NCI-H774 (cell line): Measurements from ENCODE around the gene MAP3K1.
"Not testable (repeated sequence)": the region's sequence is repeated elsewhere in the genome, so short reads cannot be mapped to it uniquely, and the experiment has no call there.

Source experiments
- DNase-seq: peaks from one replicate; lab custom pipeline; 2025; lab: John Stamatoyannopoulos, UW

The MAP3K1 gene

DNA sequence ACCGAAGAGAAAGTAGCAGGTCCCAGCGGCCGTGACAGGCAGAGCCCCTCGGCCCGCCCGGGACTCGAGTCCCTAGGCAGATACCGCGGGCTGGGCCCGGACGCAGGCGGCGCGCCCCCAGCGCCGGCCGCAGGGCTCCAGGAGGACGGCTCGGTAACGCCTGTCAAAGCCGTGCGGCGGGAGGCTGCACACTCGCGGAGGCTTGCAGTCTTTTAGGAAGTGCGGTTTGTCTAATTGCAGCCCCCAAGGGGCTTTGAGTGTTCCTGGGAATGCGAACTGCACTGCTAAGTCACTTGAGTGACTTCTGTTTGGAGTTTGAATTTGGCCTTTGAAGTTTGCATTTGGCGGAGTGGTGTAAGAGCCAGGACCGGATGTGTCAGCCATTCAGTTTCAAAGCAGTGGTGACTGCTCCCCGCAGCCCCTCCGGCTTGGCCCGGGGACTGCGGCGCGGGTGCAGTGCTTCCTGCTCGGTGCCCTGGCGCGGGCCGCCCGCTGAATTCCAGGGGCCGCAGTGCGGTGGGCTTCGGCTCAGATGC is 1.3 kb downstream of the MAP3K1 start:
- no peak for DNase-seq

GRCh38 chr5:56817263-56818014 is 2.1 kb downstream of the MAP3K1 start:
- DNase-seq, result no peak

DNA sequence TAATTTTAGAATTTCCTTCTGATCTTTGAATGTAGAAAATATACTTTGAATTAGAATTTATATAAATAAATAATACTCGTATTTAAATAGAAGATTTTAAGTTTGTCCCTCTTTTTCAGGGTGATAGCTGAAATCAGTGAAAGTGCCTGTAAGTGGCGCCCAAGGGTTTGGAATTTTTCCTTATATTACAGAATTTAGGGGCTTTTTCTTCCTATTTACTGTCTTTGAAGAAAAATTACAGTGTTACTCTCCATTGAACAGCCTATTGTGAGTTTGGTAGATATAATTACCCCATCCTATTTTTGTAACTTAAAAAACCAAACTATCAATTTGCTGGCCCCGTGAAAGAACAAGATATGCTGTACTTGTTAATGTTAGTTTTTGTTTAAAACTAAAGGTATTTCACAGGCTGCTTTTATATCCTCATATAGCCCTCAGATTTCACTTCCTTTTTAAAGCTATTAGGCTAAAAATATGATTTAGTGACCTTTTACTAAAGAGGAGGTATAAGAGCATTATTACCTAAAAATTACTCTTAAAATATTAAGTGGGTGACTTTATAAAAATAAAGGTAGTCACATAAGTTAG is 3.2 kb downstream of the MAP3K1 start:
- no peak for DNase-seq

- DNase-seq, result no peak
Observed at GRCh38 chr5:56819060-56819881, 3.9 kb downstream of the MAP3K1 start.

DNA sequence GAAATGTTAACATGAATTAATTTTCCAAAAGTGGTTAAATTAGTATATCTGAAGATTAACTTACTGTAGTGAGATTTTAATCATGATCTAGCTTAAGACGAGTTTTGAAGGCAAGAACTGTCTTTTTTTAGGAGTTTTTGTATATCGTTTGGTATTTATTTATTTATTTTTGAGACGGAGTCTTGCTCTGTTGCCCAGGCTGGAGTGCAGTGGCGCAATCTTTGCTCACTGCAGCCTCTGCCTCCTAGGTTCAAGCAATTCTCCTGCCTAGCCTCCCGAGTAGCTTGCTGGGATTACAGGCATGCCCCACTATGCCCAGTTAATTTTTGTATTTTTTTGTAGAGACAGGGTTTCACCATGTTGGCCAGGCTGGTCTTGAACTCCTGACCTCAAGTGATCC is 6.5 kb downstream of the MAP3K1 start:
- DNase-seq, result not testable (repeated sequence)

DNA sequence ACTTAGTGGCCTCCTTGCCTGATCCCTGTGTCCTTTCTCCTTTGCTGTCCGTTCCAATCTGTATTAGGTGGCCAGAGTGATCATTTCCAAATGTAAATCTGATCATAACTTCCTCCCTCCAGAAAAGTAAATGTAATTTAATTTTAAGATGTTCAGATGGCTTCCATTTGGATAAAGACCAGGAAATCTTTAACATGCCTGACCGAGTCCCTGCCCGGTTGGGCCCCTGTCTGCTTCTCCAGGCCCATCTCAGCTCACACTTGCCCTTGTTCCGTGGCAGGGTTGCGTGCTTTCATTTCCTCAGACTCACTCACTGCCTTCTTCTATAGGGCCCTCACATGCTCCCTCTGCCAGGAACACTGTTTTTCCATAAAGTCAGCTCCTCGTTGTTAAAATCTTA is 7.6 kb downstream of the MAP3K1 start:
- no peak for DNase-seq

DNA sequence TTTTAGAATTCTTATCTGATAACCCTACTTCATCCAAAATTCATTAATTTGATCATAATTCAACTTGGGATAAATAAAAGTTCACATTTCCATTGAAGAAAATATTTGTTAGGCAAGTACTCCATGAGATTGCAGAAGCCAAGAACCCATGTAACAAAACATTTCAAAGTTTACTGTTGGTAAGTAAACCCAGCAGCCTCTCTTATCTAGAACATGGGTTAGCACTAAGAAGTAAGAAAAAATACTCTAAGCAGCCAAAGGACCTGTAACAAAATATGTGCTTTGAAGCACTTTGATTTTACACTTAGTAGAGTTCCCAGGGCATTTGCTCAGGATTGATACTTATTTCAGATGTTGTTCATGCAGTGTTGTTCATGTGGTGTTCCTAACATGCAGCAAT is 8.7 kb downstream of the MAP3K1 start:
- no peak for DNase-seq

- DNase-seq, result no peak
Observed at GRCh38 chr5:56825222-56825824, 10.0 kb downstream of the MAP3K1 start.

- DNase-seq, result no peak
Observed at GRCh38 chr5:56827049-56827448, 11.7 kb downstream of the MAP3K1 start.

DNA sequence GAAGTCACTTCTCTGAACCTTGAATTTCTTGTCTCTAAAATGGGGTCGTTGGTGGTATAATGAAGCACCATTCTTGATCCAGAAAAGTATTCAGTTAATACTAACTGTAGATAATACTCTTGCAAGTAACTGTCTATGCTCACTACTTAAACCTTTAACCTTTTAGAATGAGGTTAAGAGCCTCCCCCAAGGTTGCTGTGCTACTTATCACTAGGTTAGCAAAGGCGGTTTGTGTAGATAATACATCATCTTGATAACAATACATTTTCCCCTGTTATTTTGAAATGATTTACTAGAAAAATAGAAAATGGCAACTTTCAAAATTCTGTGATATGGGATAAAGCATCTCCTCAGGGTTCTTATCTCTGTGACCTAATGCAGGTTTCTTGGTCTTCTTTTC is 12.6 kb downstream of the MAP3K1 start:
- no peak for DNase-seq

DNA sequence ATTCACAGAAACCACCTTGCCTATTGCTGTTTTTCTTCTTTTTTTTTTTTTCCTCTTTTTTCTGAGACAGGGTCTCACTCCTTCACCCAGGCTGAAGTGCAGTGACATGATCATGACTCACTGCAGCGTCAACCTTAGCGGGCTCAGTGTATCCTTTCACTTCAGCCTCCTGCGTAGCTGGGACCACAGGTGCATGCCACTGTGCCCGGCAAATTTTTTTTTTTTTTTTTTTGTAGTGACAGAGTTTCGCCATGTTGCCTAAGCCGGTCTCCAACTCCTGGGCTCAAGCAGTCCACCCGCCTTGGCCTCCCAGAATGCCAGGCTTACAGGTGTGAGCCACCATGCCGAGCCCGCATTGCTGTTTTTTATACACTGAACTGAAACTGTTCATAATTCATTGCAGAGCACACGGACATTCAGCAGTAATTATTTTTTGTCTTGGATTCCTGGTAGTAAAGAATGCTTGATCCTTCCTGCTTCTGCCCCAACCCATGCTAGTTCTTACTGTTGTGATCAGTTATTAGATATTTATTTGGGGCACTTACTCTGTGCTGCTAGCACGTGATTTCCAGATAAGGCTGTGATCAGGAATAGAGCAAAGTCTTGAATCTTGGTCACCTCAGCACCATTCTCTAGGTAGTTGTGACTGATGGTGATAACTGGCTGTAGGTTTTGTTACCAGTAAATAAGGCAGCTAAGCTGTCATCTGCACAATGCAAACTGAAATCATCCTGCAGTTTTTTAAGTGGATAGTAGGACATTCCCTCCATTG is 14.0 kb downstream of the MAP3K1 start:
- DNase-seq, result no peak

DNA sequence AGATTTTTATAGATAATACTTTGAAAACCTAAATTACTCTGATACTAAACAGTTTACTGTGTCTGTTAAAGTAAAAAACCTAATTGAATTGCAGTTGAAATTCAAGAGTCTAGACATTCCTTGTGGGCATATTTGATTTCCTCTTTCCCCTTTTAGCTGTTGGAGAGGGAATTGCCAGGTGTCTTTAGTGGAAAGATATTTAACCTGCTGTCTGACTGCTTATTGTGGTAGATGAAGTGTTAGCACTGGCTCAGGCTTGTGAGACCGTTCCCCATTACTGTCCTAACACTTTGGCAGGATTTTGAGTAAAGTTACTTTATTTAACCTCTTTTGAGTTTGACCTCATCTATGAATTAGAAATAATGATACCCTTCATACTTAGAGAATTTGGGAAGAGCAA is 16.4 kb downstream of the MAP3K1 start:
- DNase-seq, result no peak

GRCh38 chr5:56833325-56833724 is 18.0 kb downstream of the MAP3K1 start:
- no peak for DNase-seq

GRCh38 chr5:56837381-56837780 is 22.0 kb downstream of the MAP3K1 start:
- no peak for DNase-seq

DNA sequence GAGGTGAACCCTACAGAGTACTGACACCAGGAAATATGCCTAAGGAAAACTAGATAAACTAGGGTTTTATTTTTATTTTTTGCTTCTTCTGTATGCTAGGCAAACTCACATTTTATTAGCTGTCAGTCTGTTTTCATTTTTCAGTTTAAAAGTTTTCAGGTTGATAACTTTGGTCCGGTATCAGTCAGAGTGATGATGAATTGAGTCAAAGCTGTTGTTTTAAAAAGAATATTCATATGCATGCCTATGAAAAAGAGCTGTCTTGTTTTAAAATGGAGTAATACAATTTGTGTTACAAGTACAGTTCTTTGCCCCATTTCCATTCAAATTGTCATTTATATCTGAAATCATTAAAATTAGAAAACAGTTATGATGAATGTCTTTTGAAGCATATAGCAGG is 22.6 kb downstream of the MAP3K1 start:
- no peak for DNase-seq

DNA sequence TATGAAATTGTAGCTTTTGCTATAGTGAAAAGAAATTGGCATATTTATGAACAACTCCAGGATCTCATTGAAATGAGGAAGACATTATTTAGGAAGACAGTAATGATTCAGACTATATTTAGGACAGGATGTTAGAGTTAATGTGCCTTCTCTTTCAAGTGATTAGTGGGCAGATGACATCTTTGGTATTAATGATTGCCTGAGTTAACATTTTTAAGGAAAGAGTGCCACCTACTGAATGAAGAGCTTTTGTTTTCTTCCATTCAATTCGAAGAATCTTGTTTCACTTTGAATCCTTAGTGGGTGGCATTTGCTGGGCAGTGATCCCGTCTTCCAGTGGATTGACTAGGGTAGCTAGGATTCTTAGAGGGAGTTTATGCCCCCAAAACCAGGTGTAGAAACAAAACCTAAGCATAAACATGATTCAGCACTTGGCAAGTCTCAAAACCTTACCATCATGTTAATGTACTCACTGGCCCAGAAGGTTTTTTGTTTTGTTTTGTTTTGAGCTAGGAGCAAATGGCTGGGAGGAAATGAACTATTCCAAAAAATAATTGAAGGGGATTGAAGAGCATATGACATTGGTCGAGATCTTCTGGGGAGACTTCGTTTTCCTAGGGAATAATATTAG is 23.2 kb downstream of the MAP3K1 start:
- peak; percentile 29 for DNase-seq

GRCh38 chr5:56839062-56839461 is 23.7 kb downstream of the MAP3K1 start:
- DNase-seq, result no peak

DNA sequence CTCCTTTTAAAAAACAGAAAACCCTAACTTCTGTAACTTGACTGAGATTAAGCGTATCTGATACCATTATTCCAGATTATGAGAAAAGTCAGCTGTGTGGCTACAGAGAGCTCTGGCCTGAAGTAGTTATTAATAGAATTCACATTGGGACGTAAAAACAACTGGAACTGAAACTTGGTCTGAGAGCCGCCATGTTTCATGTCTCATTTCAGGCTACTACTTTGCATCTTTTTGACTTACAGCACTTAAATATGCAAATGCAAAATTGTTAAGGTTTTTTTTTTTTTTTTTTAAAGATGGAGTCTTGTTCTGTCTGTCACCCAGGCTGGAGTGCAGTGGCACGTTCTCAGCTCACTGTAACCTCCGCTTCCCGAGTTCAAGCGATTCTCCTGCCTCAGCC is 25.2 kb downstream of the MAP3K1 start:
- DNase-seq, result no peak

- no peak for DNase-seq
Observed at GRCh38 chr5:56845277-56845676, 29.9 kb downstream of the MAP3K1 start.

DNA sequence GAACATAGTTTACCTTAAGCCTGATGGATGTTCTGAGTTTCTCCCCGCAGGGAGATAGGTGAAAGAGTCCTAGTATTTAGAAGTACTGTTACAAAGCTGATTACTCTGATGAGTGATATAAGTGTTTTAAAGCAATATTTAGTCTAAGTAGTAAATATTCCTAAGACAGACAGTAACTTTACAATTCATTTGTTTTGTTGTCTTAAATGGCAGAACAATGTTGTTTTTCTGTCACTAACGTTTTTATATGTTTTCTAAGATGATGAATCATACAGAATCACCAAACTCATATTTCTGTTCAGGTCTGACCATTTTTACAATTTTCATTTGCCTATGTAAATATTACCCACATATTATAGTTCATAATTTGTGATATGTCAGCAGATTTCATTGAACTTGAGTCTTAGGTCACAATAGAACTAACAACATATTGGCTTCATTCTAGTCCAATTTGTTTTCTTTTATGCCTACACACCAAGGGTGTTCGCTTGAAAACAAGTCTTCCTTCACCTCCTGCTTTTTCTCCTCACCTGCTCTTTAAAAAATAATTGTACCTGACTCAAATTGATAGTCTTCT is 30.6 kb downstream of the MAP3K1 start:
- DNase-seq, result no peak

GRCh38 chr5:56848206-56848605 is 32.9 kb downstream of the MAP3K1 start:
- no peak for DNase-seq
